Ovary (tissue), 3 donors: ENCODE measurements around the gene SNTB2.

ENCODE experiments used
- CTCF ChIP-seq, 3 donors: fragments of 450-650 bp in 2 of 3; fragments of 200-600 bp in 1 of 3; IDR thresholded peaks; one replicate each; pipeline versions ENCODE4 v1.5.1 to v1.8.0; 2016 to 2022; ENCODE audit warnings: antibody characterized with exemption in 3 of 3, mild to moderate bottlenecking in 1 of 3
- POLR2A ChIP-seq: fragments of 450-650 bp; IDR thresholded peaks from one replicate; pipeline ENCODE4 v1.6.1; 2017; ENCODE audit warnings: antibody characterized with exemption, mild to moderate bottlenecking, moderate library complexity
- donor health status: DM: no; HTN: no; CAD: no.

GRCh38 chr16:69349536-69349935, 162.6 kb downstream of the SNTB2 start:
- TF ChIP-seq CTCF (IDR thresholded peaks at IDR 0.05) = no peak
- no peak for TF ChIP-seq POLR2A
